SK-N-MC (cell line): ENCODE measurements around the gene HCFC1.

Source experiments
- EZH2 ChIP-seq: fragments of 200-600 bp; sonication (generic); IDR thresholded peaks from one replicate; pipeline ENCODE4 v1.6.1; 2017; ENCODE audit warnings: antibody characterized with exemption
- FOXP2 ChIP-seq: optimal IDR thresholded peaks from 2 replicates; pipeline ENCODE3; 2011; ENCODE audit warnings: mild to moderate bottlenecking, moderate library complexity; ENCODE audit not compliant: insufficient read depth; ENCODE audit errors: extremely low read length, control extremely low read depth
- POLR2AphosphoS5 ChIP-seq: IDR thresholded peaks from 2 replicates; pipeline ENCODE4 v1.6.1; 2012; ENCODE audit warnings: mild to moderate bottlenecking, low read depth, low read length, borderline replicate concordance

GRCh38 chrX:153959649-153960048, 12.0 kb downstream of the HCFC1 start:
- no peak for TF ChIP-seq EZH2
- no peak for TF ChIP-seq POLR2AphosphoS5
- no peak for TF ChIP-seq FOXP2
